H9 (cell line): ENCODE results near the gene PFDN4. TPM values are rescaled to one million over a fixed set of nuclear protein-coding genes. Genes with fewer than 3 reads are reported as not detected.

Experiments
- DNase-seq: peaks from one replicate; pipeline ENCODE4 v3.0.0-alpha.2; 2017
- H2AFZ ChIP-seq: one replicate; pipeline ENCODE4 v1.6.1; 2013; ENCODE audit warnings: mild to moderate bottlenecking, low read length, control low read depth, moderate library complexity
- H2AK5ac ChIP-seq: 2 replicates; pipeline ENCODE4 v1.6.1; 2013; ENCODE audit warnings: low read length, control low read depth, mixed read lengths; ENCODE audit not compliant: insufficient read length
- H2BK120ac ChIP-seq: one replicate; pipeline ENCODE4 v1.6.1; 2013; ENCODE audit warnings: low read depth, mild to moderate bottlenecking, low read length, control low read depth, inconsistent platforms; ENCODE audit not compliant: poor library complexity, severe bottlenecking
- H2BK12ac ChIP-seq: 2 replicates; pipeline ENCODE4 v1.6.1; 2013; ENCODE audit warnings: low read length, control low read depth, mixed read lengths, low read depth; ENCODE audit not compliant: insufficient read length
- H2BK15ac ChIP-seq: 2 replicates; pipeline ENCODE4 v1.6.1; 2013; ENCODE audit warnings: low read depth, low read length, control low read depth
- H2BK20ac ChIP-seq: one replicate; pipeline ENCODE4 v1.6.1; 2013; ENCODE audit warnings: low read depth, mild to moderate bottlenecking, low read length, control low read depth, inconsistent platforms; ENCODE audit not compliant: poor library complexity, severe bottlenecking
- H2BK5ac ChIP-seq: 2 replicates; pipeline ENCODE4 v1.6.1; 2013; ENCODE audit warnings: low read length, control low read depth, mixed read lengths; ENCODE audit not compliant: insufficient read length
- H3K14ac ChIP-seq: 2 replicates; pipeline ENCODE4 v1.6.1; 2013; ENCODE audit warnings: low read length, control low read depth; ENCODE audit not compliant: insufficient read depth
- H3K18ac ChIP-seq: 2 replicates; pipeline ENCODE4 v1.6.1; 2013; ENCODE audit warnings: low read depth, mild to moderate bottlenecking, mixed read lengths, low read length, control low read depth; ENCODE audit not compliant: insufficient read length
- H3K23ac ChIP-seq: 2 replicates; pipeline ENCODE4 v1.6.1; 2013; ENCODE audit warnings: low read length, control low read depth, mixed read lengths, low read depth; ENCODE audit not compliant: insufficient read length
- H3K23me2 ChIP-seq: 2 replicates; pipeline ENCODE4 v1.6.1; 2013; ENCODE audit warnings: low read depth, mild to moderate bottlenecking, mixed read lengths, low read length, control low read depth; ENCODE audit not compliant: insufficient read length, poor library complexity, severe bottlenecking
- H3K27ac ChIP-seq: 2 replicates; pipeline ENCODE4 v1.5.1; 2013; ENCODE audit warnings: low read length, control low read depth, mixed read lengths, low read depth; ENCODE audit not compliant: insufficient read length
- H3K27me3 ChIP-seq: 2 replicates; pipeline ENCODE4 v1.6.1; 2013; ENCODE audit warnings: low read length, control low read depth, inconsistent platforms; ENCODE audit not compliant: insufficient read depth
- H3K4ac ChIP-seq: 2 replicates; pipeline ENCODE4 v1.6.1; 2013; ENCODE audit warnings: low read depth, mild to moderate bottlenecking, control low read depth, inconsistent platforms, low read length, moderate library complexity
- H3K4me1 ChIP-seq: 2 replicates; pipeline ENCODE4 v1.6.1; 2013; ENCODE audit warnings: low read length, control low read depth, inconsistent platforms; ENCODE audit not compliant: insufficient read depth
- H3K4me2 ChIP-seq: 2 replicates; pipeline ENCODE4 v1.6.1; 2013; ENCODE audit warnings: low read length, control low read depth, mixed read lengths; ENCODE audit not compliant: insufficient read length, insufficient read depth
- H3K56ac ChIP-seq: 2 replicates; pipeline ENCODE4 v1.6.1; 2013; ENCODE audit warnings: low read depth, mild to moderate bottlenecking, mixed read lengths, low read length, control low read depth; ENCODE audit not compliant: insufficient read length
- H3K79me1 ChIP-seq: 2 replicates; pipeline ENCODE4 v1.6.1; 2013; ENCODE audit warnings: low read depth, mild to moderate bottlenecking, moderate library complexity, low read length, control low read depth, inconsistent platforms; ENCODE audit not compliant: insufficient read depth, poor library complexity, severe bottlenecking
- H3K79me2 ChIP-seq: 2 replicates; pipeline ENCODE4 v1.6.1; 2013; ENCODE audit warnings: low read length, control low read depth, inconsistent platforms; ENCODE audit not compliant: insufficient read depth
- H3K9ac ChIP-seq: 2 replicates; pipeline ENCODE4 v1.6.1; 2013; ENCODE audit warnings: low read length, control low read depth, mixed read lengths; ENCODE audit not compliant: insufficient read length; ENCODE audit errors: extremely low read depth
- H3K9me3 ChIP-seq: one replicate; pipeline ENCODE4 v1.6.1; 2013; ENCODE audit warnings: low read depth, low read length, inconsistent platforms; ENCODE audit not compliant: control insufficient read depth
- H3T11ph ChIP-seq: one replicate; pipeline ENCODE4 v1.6.1; 2013; ENCODE audit warnings: mild to moderate bottlenecking, low read length, control low read depth, inconsistent platforms
- H4K20me1 ChIP-seq: one replicate; pipeline ENCODE4 v1.6.1; 2013; ENCODE audit not compliant: control insufficient read depth, insufficient read length, insufficient read depth
- H4K5ac ChIP-seq: 2 replicates; pipeline ENCODE4 v1.6.1; 2013; ENCODE audit warnings: low read depth, mild to moderate bottlenecking, mixed read lengths, low read length, control low read depth; ENCODE audit not compliant: insufficient read length
- H4K8ac ChIP-seq: replicated peaks from 2 replicates; pipeline ENCODE4 v1.6.1; 2013; ENCODE audit warnings: low read length, control low read depth, mixed read lengths, low read depth; ENCODE audit not compliant: insufficient read length
- H4K91ac ChIP-seq: 2 replicates; pipeline ENCODE4 v1.6.1; 2013; ENCODE audit warnings: low read depth, mild to moderate bottlenecking, moderate library complexity, mixed read lengths, low read length, control low read depth; ENCODE audit not compliant: insufficient read length
- H3K27ac Mint-ChIP-seq, 3 experiments: 2 replicates in 2 of 3; 3 replicates in 1 of 3; pipeline ENCODE4 v1.8.0; 2020 to 2021; ENCODE audit warnings: mixed read lengths in 3 of 3, mild to moderate bottlenecking in 1 of 3, moderate library complexity in 1 of 3
- H3K27me3 Mint-ChIP-seq: 2 replicates; pipeline ENCODE4 v1.8.0; 2021; ENCODE audit warnings: low read depth, mild to moderate bottlenecking, moderate library complexity, mixed read lengths
- H3K36me3 Mint-ChIP-seq, 3 experiments: 2 replicates in 2 of 3; 3 replicates in 1 of 3; pipeline ENCODE4 v1.8.0; 2020 to 2021; ENCODE audit warnings: low read depth in 3 of 3, mixed read lengths in 3 of 3; ENCODE audit not compliant: insufficient read depth in 1 of 3
- H3K4me1 Mint-ChIP-seq, 2 experiments: 2 replicates each; pipeline ENCODE4 v1.8.0; 2020; ENCODE audit warnings: mixed read lengths in 2 of 2
- H3K4me3 Mint-ChIP-seq, 2 experiments: 2 replicates in 1 of 2; 3 replicates in 1 of 2; pipeline ENCODE4 v1.8.0; 2020 to 2021; ENCODE audit warnings: mild to moderate bottlenecking in 2 of 2, mixed read lengths in 2 of 2, moderate library complexity in 1 of 2
- H3K9me3 Mint-ChIP-seq, 2 experiments: 2 replicates in 1 of 2; 3 replicates in 1 of 2; pipeline ENCODE4 v1.8.0; 2020; ENCODE audit warnings: mild to moderate bottlenecking in 2 of 2, mixed read lengths in 2 of 2, moderate library complexity in 1 of 2
- CTCF ChIP-seq: fragments of 200-600 bp; sonication (generic); conservative IDR thresholded peaks from 3 replicates; pipeline ENCODE4 v1.8.0; 2021; ENCODE audit warnings: antibody characterized with exemption, mild to moderate bottlenecking
- WGBS: extraction: QIAGEN DNeasy Blood & Tissue Kit; methylation state at CpG from one replicate; pipeline ENCODE4 v1.1.7; 2013; ENCODE audit warnings: missing lambda C conversion rate, low lambda C conversion rate, mixed read lengths; ENCODE audit not compliant: insufficient read length; ENCODE audit errors: extremely low coverage; 5-methylcytosine and 5-hydroxymethylcytosine counted together
- total RNA-seq: library from RNA; stranded (reverse); gene quantifications from 2 replicates; pipeline ENCODE4 v1.2.1, GENCODE V29; 2021

PFDN4 gene
- total RNA-seq, 1 experiment from 2014 or later: 73.6 TPM

- no peak overlapping the region for H3K9ac ChIP-seq
- Mint-ChIP-seq H3K36me3 (no peaks in the 10 kb centered on the region; a peak in 1 of 7 replicates), H3K4me1 (peaks cover 12 to 14% of the 10 kb centered on the region in 2 experiments), H3K4me3 (no peak overlapping the region), H3K27me3 (no peaks in the 10 kb centered on the region; the same call in 1 of the 2 replicates), H3K27ac (no peak overlapping the region), H3K9me3 (no peaks in the 10 kb centered on the region)
- H4K91ac ChIP-seq: no peak overlapping the region
- H2BK5ac ChIP-seq: no peak overlapping the region
- no peak overlapping the region for H2BK15ac ChIP-seq
- H2BK120ac ChIP-seq: no peak overlapping the region
- H2AK5ac ChIP-seq: no peak overlapping the region
- no peak for DNase-seq
- no peak overlapping the region for H3K4me2 ChIP-seq
- H3K4ac ChIP-seq: no peak overlapping the region
- no peak overlapping the region for H3K14ac ChIP-seq
- H3K23ac ChIP-seq: no peak overlapping the region
- H3K23me2 ChIP-seq: peaks cover 6% of the 10 kb centered on the region
- no peaks in the 10 kb centered on the region for H3K9me3 ChIP-seq
- H4K20me1 ChIP-seq: no peaks in the 10 kb centered on the region
- no peak overlapping the region for H2BK20ac ChIP-seq
- H2BK12ac ChIP-seq: no peak overlapping the region
- no peak overlapping the region for H3K56ac ChIP-seq
- H3K4me1 ChIP-seq: no peaks in the 10 kb centered on the region
- H3T11ph ChIP-seq: no peak overlapping the region
- H2AFZ ChIP-seq: no peak overlapping the region
- H3K18ac ChIP-seq: no peak overlapping the region
- no peaks in the 10 kb centered on the region for H3K27me3 ChIP-seq
- no peaks in the 10 kb centered on the region for H3K79me1 ChIP-seq
- no peak overlapping the region for H4K8ac ChIP-seq
- no peak overlapping the region for H4K5ac ChIP-seq
- H3K79me2 ChIP-seq: peaks cover 5% of the 10 kb centered on the region; the same call in 1 of the 2 replicates
- no peak for TF ChIP-seq CTCF
- no peak overlapping the region for H3K27ac ChIP-seq
- no CpG with 5 or more reads among the region's 6 CpGs for WGBS
Observed at GRCh38 chr20:54204063-54204462, 3.8 kb upstream of the PFDN4 start.
